Neural progenitor cell (in vitro differentiated cells): ENCODE data around the gene CFHR3.

Experiments used
- CTCF ChIP-seq: fragments of 200-600 bp; sonication (generic); IDR thresholded peaks from 2 replicates; pipeline ENCODE4 v1.5.1; 2017; ENCODE audit warnings: antibody characterized with exemption, mild to moderate bottlenecking
- EZH2 ChIP-seq: fragments of 200-600 bp; sonication (generic); IDR thresholded peaks from 2 replicates; pipeline ENCODE4 v1.6.1; 2017; ENCODE audit warnings: antibody characterized with exemption, mild to moderate bottlenecking, moderate library complexity

GRCh38 chr1:196779093-196779492, 4.5 kb downstream of the CFHR3 start:
- TF ChIP-seq CTCF = no peak
- TF ChIP-seq EZH2 = no peak
